Globus pallidus (tissue), 1 donor: ENCODE results near the gene JPH4.

Experiments used
- DNase-seq: peaks from one replicate; pipeline ENCODE4 v3.0.0-alpha.2; 2015; ENCODE audit warnings: low spot score

Gene JPH4

GRCh38 chr14:23525611-23526010 is 53.0 kb downstream of the JPH4 start:
- DNase-seq = no peak

DNA sequence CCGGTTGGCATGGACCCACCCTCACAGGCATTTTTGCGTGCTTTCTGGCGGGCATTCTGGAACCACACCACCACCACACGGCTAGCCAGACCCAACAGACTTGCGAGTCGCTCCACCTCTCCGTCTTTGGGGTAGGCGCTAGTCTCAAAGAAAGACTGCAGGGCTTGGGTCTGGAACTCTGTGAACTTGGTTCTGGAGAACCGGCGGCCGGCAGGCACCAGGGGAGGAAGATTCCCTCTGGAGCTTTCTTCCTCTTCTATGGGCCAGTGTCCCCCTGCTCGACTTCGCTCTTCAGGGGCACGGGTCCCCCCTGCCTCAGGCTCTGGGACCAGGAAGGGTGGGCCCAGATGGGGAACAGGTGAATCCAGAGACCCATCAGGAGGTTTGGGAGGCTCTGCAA is 53.6 kb downstream of the JPH4 start:
- DNase-seq = no peak

- DNase-seq = no peak
Measured at GRCh38 chr14:23523229-23524016, 55.2 kb downstream of the JPH4 start.

DNA sequence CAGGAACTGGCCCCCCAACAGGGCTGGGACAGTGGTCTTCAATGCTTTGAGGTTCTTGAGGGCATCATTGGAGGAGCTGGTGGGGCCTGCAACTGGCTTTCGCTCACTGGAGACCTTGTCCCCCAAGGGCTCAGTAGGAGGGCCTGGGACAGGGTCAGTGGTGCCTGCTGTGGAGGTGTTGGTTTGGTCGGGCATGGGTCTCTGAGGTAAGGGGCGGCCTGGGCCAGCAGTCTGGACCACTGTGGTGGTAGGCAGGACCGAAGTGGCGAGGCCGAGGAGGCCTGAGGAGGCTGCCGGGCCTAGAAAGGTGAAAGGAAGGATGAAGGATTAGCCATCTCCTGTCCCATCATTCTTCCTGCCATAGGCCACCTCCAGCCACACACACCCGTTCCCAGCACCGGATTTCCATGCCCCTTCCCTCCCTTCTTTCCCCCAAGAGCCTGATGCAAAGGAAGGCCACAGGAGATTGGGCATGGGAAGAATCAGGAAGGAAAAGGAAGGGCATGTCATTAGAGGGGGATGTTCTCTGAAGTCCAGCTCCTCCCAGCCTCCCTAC is 55.9 kb downstream of the JPH4 start:
- DNase-seq = no peak

GRCh38 chr14:23521785-23522640 is 56.6 kb downstream of the JPH4 start:
- DNase-seq = no peak

GRCh38 chr14:23520899-23521533 is 57.6 kb downstream of the JPH4 start:
- no peak for DNase-seq

DNA sequence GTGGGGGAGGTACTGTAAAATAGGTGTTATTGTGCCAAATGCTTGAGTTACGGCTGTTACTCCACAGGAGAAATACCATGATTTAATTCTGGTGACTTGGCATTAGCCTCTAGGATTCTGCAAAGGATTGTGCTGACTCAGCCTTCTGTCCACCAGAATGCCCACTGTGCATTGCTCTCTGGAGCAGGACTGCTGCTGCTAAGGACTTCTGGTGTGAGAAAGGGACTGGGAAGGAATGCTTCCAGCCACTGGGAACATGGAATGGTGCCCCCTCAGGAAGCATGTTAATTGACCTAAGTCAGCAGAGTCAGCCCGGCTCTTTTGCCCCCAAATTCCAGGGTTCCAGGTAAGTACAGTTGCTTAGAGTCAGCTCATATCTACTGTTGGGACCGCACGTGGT is 59.9 kb downstream of the JPH4 start:
- DNase-seq = no peak
